ENCODE data around the gene SLC10A4. TPM values are rescaled to one million over a fixed set of nuclear protein-coding genes. Genes with fewer than 3 reads are reported as not detected.

Gene SLC10A4
- total RNA-seq, 3 donors from 2014 or later: 0.29 TPM; not detected in 2

- Histone ChIP-seq H3K4me3 (no peak overlapping the region), H3K36me3 (no peaks in the 10 kb centered on the region), H3K9me3 (no peaks in the 10 kb centered on the region), H3K4me1 (no peaks in the 10 kb centered on the region), H3K27me3 (no peaks in the 10 kb centered on the region), H3K27ac (no peak overlapping the region)
- TF ChIP-seq CTCF (IDR thresholded peaks at IDR 0.05): no peak
- no peak for DNase-seq (ENCODE audit: low spot score in 2 of 2)
- intact Hi-C loops (cut with DNase I; ENCODE audit: low total_unique reads): no loop called here
These were observed 10.3 kb upstream of the SLC10A4 start for GRCh38 chr4:48472794-48473193.

GRCh38 chr4:48475770-48476169 is 7.4 kb upstream of the SLC10A4 start:
- Histone ChIP-seq H3K4me3 (no peak overlapping the region), H3K4me1 (no peaks in the 10 kb centered on the region), H3K36me3 (no peaks in the 10 kb centered on the region), H3K9me3 (no peaks in the 10 kb centered on the region), H3K27me3 (no peaks in the 10 kb centered on the region), H3K27ac (no peak overlapping the region)
- TF ChIP-seq POLR2A (IDR thresholded peaks at IDR 0.05): no peak
- no peak for DNase-seq (ENCODE audit: low spot score in 2 of 2)
- intact Hi-C loops (cut with DNase I; ENCODE audit: low total_unique reads): no loop called here

- peaks cover 0 to 4% of the 10 kb centered on the region in 2 donors for H3K4me1 ChIP-seq
- no peak for DNase-seq (ENCODE audit: low spot score in 2 of 2)
- H3K9me3 ChIP-seq: no peaks in the 10 kb centered on the region
- no peaks in the 10 kb centered on the region for H3K36me3 ChIP-seq
- no peak overlapping the region for H3K27ac ChIP-seq
- peaks cover 0 to 12% of the 10 kb centered on the region in 2 donors for H3K27me3 ChIP-seq
- no peak overlapping the region for H3K4me3 ChIP-seq
- intact Hi-C loops (cut with DNase I; ENCODE audit: low total_unique reads): no loop called here
- no peak for TF ChIP-seq POLR2A (IDR thresholded peaks at IDR 0.05)
- TF ChIP-seq CTCF (IDR thresholded peaks at IDR 0.05): no peak
- no peak for TF ChIP-seq POLR2AphosphoS5 (IDR thresholded peaks at IDR 0.05)
These were observed 4.9 kb upstream of the SLC10A4 start for GRCh38 chr4:48478273-48478672.

- peaks cover 0 to 10% of the 10 kb centered on the region in 2 donors for H3K4me1 ChIP-seq
- no peak overlapping the region for H3K27ac ChIP-seq
- no peak overlapping the region for H3K4me3 ChIP-seq
- TF ChIP-seq POLR2AphosphoS5 (IDR thresholded peaks at IDR 0.05): no peak
- TF ChIP-seq CTCF (IDR thresholded peaks at IDR 0.05): no peak
- TF ChIP-seq POLR2A (IDR thresholded peaks at IDR 0.05): no peak
- intact Hi-C loops (cut with DNase I; ENCODE audit: low total_unique reads): no loop called here
- DNase-seq (ENCODE audit: low spot score in 2 of 2): no peak
- H3K27me3 ChIP-seq: peaks cover 0 to 33% of the 10 kb centered on the region in 2 donors
- H3K36me3 ChIP-seq: no peaks in the 10 kb centered on the region
- H3K9me3 ChIP-seq: no peaks in the 10 kb centered on the region
These were observed 1.6 kb upstream of the SLC10A4 start for GRCh38 chr4:48481581-48481980.

- DNase-seq (ENCODE audit: low spot score in 2 of 2): no peak
- H3K27ac ChIP-seq: no peak overlapping the region
- intact Hi-C loops (cut with DNase I; ENCODE audit: low total_unique reads): no loop called here
- TF ChIP-seq POLR2AphosphoS5 (IDR thresholded peaks at IDR 0.05) (no peak), POLR2A (IDR thresholded peaks at IDR 0.05) (no peak), CTCF (IDR thresholded peaks at IDR 0.05) (no peak)
- H3K4me3 ChIP-seq: peak overlapping the region; percentile 20 to 66 (median 34)
- H3K27me3 ChIP-seq: peaks cover 0 to 49% of the 10 kb centered on the region in 2 donors
- no peaks in the 10 kb centered on the region for H3K36me3 ChIP-seq
- no peaks in the 10 kb centered on the region for H3K9me3 ChIP-seq
- H3K4me1 ChIP-seq: peaks cover 0 to 10% of the 10 kb centered on the region in 2 donors
These were observed 792 bp downstream of the SLC10A4 start for GRCh38 chr4:48483777-48484493.

Measured in breast epithelium (tissue), 4 donors.